Glomerular visceral epithelial cell (primary cell): ENCODE measurements around the gene UBTD1.
"Not testable (repeated sequence)": the region's sequence is repeated elsewhere in the genome, so short reads cannot be mapped to it uniquely, and the experiment has no call there.

ENCODE experiments used
- DNase-seq: peaks from one replicate; pipeline ENCODE4 v3.0.0-alpha.2; 2016; ENCODE audit errors: extremely low spot score

The UBTD1 gene

GRCh38 chr10:97515271-97515978, 16.7 kb downstream of the UBTD1 start:
- no peak for DNase-seq

DNA sequence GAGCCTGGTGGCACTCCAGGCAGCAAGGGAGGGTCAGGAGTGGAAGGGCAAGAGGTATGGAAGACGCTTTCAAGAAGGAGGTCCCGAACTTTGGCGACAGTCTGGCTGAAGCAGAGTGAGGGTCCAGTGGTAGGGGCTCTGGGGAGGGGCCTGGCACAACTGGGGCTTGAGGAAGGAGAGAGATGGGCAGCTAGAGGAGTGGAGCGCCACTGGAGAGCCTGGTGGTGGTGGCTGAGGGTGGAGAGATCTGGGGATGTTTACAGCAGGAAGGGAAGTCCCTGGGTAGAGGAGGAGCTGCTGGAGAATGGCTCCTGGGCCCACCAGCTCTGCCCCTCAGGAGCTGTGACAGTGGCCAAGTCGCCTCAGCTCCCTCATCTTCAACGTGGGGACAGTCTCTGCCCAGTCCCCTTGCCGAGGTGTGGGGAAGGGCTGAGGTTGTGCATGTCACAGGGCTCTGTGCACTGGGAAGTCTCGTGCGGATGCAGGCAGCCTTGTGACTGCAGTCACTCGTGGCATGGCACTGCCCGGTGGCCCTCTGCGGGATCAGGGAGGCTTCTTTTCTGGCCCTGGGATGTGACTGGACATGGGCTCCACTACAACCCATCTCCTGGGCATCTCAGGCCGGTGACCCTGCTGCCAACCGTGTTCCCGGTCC, 18.5 kb downstream of the UBTD1 start:
- no peak for DNase-seq

- no peak for DNase-seq
These were observed 19.1 kb downstream of the UBTD1 start for GRCh38 chr10:97517778-97518300.

DNA sequence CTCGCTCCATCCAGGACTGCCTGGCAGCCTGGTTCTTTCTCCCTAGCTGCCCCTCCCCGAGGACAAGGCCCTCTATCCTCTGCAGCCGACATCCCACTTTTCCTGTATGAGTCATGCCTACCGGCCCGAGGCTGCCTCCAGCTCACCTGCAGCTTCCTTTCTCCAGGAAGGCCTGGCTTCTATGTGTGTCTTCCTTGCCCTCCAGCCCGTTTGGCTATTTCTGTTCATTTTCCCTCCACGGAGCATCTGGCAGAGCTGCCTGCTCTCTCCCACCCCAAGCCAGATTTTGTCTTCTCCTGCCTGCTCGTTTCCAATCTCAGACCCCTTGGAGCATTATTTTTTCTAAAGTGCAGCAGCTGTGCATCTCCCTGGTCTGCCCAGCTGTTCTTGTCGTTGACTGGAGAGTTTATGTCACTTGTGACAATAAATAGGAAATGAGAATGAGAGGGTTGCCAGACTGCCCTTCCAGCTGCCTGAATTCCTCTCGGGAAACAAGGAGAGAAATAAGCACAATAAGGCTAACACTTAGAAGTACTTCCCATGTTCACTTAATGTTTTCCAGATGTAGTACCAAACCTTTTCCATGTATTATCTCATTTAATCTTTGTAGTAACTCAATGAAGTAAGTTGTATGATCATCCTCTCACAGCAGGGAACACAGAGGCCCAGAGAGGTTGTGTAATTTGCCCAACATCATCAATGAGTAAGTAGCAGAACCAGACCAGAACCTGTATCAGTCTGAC, 19.7 kb downstream of the UBTD1 start:
- DNase-seq: peak; percentile 58

- no peak for DNase-seq
These were observed 20.6 kb downstream of the UBTD1 start for GRCh38 chr10:97519342-97519741.

DNA sequence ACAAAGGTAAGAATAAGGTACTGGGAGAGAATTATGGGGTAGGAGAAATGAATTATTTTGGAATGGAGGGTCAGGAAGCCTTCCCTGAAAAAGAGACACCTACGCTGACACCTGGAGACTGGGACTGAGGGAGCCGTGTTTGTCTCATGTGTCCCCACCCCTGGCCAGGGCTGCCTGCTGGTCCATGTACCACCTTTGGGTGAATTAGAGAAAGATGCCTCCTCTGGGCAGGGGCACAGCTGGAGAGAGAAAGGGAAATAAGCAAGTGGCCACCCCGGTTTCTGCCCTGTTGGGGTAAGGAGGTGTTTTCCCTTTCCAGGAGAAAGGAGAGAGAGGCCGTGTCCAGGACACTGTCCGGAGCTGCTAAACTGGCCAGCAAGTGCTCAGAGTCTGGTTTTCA, 21.8 kb downstream of the UBTD1 start:
- DNase-seq: no peak

- no peak for DNase-seq
These were observed 22.4 kb downstream of the UBTD1 start for GRCh38 chr10:97520978-97521761.

DNA sequence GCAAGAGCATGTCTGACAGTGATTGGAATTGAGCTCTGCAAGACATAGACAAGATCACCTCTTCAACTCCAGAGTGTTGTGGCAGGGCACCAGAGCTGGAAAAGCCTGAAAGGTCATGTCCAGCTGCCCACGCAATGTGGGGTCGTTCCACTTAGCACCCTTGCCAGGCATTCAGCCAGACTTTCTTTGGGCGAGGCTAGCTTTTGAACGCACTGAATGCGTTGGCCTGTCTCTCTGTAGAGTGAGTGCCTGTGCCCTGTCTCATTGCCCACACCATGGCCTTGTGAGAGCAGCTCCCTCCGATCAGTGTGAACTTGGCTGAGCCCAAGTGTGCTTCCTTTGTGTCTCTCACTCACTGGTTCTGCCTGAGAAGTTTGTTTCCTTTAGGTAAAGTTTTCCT, 23.3 kb downstream of the UBTD1 start:
- no peak for DNase-seq

DNA sequence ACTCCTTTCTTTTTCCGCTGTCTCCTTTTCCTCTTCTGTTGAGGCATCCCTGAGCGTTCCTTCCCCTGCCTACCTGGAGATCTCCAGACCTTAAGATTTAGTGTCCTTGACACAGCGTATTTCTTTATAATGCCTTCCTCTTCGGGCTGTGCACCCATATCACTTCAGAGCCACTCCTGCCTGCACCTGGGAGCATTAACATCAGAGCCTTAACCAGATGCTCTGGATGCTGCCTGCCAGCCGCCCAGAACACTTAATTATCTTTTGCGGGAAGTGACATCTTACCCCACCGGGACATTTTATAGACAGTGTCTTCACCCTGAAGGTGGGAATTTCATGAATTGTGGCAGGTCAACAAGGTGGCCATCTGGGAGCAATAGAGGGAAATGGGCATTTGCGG, 24.2 kb downstream of the UBTD1 start:
- DNase-seq: no peak

DNA sequence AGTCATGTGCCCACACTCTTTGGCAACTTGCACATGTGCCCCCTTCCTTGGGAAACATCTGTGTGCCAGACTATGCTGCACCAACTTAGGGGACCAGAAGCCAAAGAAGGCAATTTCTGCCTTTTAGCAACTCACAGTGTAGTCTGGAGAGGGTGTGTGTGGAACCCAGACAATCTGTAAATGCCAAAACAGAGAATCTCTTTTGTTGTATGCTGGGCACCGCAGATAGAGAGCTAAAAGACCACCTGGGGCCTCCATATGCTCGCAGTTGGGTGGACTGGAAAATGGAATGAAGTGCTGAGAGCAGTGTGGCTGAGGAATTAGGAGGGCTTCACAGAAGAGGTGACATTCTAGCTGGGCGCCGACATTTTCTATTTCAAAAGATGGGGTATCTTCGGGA, 26.4 kb downstream of the UBTD1 start:
- no peak for DNase-seq

DNA sequence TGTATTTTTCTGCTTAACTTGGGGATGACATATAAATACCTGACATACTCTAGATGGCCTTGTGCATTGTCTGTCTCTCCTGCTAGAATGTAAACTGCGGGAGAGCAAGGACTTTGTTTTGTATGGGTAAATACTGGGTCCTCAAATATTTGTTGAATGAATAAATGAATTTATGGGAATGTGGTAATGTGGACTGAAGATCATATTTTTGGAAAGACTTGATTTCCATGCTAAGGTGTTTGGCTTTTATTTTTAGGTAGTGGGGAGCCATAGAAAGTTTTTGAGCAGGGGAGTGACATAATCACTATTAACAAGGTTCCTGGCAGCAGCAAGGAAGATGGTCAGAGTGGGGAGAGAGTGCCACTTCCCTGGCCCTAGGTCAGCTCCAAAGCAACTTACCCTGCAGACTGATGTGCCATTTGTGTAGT, 27.0 kb downstream of the UBTD1 start:
- no peak for DNase-seq

GRCh38 chr10:97528876-97529275, 30.2 kb downstream of the UBTD1 start:
- not testable (repeated sequence) for DNase-seq

- DNase-seq: no peak
These were observed 31.2 kb downstream of the UBTD1 start for GRCh38 chr10:97529685-97530465.

DNA sequence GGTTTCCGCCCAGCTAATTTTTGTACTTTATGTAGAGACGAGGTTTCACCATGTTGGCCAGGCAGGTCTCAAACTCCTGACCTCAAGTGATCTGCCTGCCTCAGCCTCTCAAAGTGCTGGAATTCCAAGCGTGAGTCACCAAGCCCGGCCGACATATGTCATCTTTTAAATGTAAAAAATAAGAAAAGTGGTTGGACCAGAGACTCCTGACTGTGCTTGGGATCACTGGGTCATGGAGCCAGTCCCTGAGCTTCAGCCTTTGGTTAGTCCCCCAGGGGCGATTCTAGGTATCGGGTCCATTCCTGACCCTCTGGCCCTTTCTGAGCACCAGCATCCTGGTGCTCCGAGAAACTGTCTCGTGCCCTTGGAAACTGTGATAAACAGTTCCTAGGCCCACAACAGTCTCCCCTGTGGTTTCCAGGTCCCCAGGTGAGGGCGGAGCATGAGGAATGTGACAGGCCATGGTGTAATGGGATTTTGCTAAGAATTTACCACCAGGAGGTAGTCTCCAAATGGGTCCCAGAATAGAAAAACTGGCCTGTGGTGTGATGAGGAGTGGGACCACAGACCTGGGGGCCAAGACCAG, 32.8 kb downstream of the UBTD1 start:
- DNase-seq: peak; percentile 61

- peak; percentile 85 for DNase-seq
These were observed 34.4 kb downstream of the UBTD1 start for GRCh38 chr10:97532935-97533671.

- no peak for DNase-seq
These were observed 35.2 kb downstream of the UBTD1 start for GRCh38 chr10:97533888-97534287.

- peak; percentile 13 for DNase-seq
These were observed 36.1 kb downstream of the UBTD1 start for GRCh38 chr10:97534746-97535367.

DNA sequence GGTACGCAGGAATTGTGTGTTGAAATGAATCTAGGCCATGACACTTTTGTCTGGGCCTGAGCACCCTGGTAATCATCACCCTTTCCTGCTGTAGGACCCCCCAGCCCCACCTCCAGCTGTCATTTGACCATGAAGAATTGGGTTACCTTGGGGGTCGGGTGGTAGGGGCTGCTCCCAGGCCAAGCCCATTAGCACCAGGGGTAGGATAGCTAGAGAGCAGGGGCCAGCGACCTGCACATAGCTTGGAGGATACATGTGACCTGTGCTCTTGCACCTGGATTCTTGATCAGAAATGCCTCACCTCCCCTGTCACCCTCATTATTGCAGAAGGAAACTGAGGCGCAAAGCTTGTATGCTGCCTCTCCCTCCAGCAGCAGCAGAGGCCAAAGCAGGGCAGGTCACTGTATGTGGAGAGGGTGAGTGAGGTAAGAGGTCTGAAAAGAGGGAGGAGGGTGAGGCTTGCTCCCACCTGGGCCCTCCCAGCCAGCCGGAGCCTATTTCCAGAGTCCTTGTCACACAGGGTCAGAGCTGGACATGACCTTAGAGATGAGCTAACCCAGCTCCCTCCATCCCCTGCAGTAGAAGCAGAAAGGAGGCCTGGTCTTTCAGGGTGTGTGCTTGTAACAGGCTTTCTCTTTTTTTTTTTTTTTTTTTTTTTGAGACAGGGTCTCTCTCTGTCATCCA, 38.6 kb downstream of the UBTD1 start:
- no peak for DNase-seq

GRCh38 chr10:97538411-97538810, 39.7 kb downstream of the UBTD1 start:
- peak; percentile 75 for DNase-seq
